ENCODE results near the gene CTPS2. TPM values are rescaled to one million over a fixed set of nuclear protein-coding genes. Genes with fewer than 3 reads are reported as not detected.
A peak's percentile ranks its signal among the peaks of the same experiment; 100 is the strongest.
"Not testable (repeated sequence)": the region's sequence is repeated elsewhere in the genome, so short reads cannot be mapped to it uniquely, and the experiment has no call there.

The CTPS2 gene, protein sequence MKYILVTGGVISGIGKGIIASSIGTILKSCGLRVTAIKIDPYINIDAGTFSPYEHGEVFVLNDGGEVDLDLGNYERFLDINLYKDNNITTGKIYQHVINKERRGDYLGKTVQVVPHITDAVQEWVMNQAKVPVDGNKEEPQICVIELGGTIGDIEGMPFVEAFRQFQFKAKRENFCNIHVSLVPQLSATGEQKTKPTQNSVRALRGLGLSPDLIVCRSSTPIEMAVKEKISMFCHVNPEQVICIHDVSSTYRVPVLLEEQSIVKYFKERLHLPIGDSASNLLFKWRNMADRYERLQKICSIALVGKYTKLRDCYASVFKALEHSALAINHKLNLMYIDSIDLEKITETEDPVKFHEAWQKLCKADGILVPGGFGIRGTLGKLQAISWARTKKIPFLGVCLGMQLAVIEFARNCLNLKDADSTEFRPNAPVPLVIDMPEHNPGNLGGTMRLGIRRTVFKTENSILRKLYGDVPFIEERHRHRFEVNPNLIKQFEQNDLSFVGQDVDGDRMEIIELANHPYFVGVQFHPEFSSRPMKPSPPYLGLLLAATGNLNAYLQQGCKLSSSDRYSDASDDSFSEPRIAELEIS
- 10 to 100 TPM; 10.3 to 57.0 (median 29.9) TPM for polyA plus RNA-seq
- long read RNA-seq, donor 1, transcript CTPS2-201 (19 exons, 3,629 nt): major isoform, 5 of 10 reads
- long read RNA-seq, donor 1, partial matches to known transcripts: 0 of 10 reads
- long read RNA-seq, donor 1, other reads (novel, unspliced or antisense): 0 of 10 reads
- long read RNA-seq, donor 2, partial matches to known transcripts: 0 of 2 reads
- long read RNA-seq, donor 2, other reads (novel, unspliced or antisense): 0 of 2 reads
- long read RNA-seq, donor 3, partial matches to known transcripts: 0 of 7 reads
- long read RNA-seq, donor 3, other reads (novel, unspliced or antisense): 0 of 7 reads
- long read RNA-seq, donor 4, partial matches to known transcripts: 0 of 1 reads
- long read RNA-seq, donor 4, other reads (novel, unspliced or antisense): 0 of 1 reads
- long read RNA-seq, donor 5, partial matches to known transcripts: 0 of 3 reads
- long read RNA-seq, donor 5, other reads (novel, unspliced or antisense): 0 of 3 reads
- long read RNA-seq, donor 6, partial matches to known transcripts: 0 of 1 reads
- long read RNA-seq, donor 6, other reads (novel, unspliced or antisense): 0 of 1 reads
- long read RNA-seq, donor 7, partial matches to known transcripts: 0 of 3 reads
- long read RNA-seq, donor 7, other reads (novel, unspliced or antisense): 0 of 3 reads
- long read RNA-seq, donor 8: 0 reads
- long read RNA-seq, donor 9, partial matches to known transcripts: 0 of 7 reads
- long read RNA-seq, donor 9, other reads (novel, unspliced or antisense): 7 of 7 reads
- long read RNA-seq, donor 10, partial matches to known transcripts: 0 of 5 reads
- long read RNA-seq, donor 10, other reads (novel, unspliced or antisense): 0 of 5 reads

DNA sequence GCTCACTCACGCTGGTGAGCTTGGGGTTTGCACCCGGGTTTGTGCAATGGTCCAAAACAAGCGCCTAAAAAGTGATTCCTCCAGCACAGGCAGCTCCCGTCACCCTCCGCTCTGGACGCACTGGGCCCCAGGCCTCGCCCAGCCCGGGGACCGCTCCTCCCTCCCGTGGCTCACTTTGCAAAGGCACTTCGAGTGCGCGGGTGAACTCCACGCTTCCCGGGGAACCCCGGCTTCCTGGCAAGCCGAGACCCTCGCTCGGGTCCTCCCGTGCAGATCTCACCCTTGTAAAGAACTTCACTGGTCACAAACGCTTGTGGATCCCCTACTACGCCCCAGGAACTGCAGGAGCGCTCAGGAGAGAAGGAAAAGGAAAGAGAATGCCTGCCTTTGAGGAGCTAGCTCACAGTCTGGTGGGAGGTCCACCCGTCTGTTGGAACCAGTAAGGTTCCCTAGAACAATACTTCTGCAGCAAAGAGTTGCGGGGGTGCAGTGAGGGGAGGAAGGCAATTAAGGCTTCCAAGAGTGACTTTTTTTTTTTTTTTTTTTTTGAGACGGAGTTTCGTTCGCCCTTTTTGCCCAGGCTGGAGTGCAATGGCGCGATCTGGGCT lies at the start of gene CTPS2:
Gene CTPS2, minus strand, starts transcription at position 122 of the 608 bp plus-strand sequence. CDS start 9,767 bp downstream, outside the sequence.
- Histone ChIP-seq H3K36me3 (ENCODE audit: control insufficient read depth in 3 of 3, insufficient read depth in 2 of 3, low read depth in 1 of 3, low read length in 3 of 3) (peaks cover 0 to 1% (median 0%) of the 10 kb centered on the region in 3 donors), H3K9me3 (ENCODE audit: control insufficient read depth in 2 of 2, insufficient read depth in 1 of 2, low read depth in 1 of 2, low read length in 1 of 2) (no peaks in the 10 kb centered on the region), H3K4me1 (ENCODE audit: control insufficient read depth in 3 of 3, insufficient read depth in 2 of 3, low read depth in 1 of 3, low read length in 2 of 3) (no peaks in the 10 kb centered on the region), H3K4me3 (ENCODE audit: low read depth in 1 of 3, low read length in 3 of 3) (peak within 1 kb of the TSS; percentile 61 to 81 (median 61)), H3K27me3 (ENCODE audit: control insufficient read depth in 3 of 3, insufficient read depth in 3 of 3, low read length in 3 of 3) (no peaks in the 10 kb centered on the region), H3K27ac (ENCODE audit: low read depth in 1 of 3, low read length in 2 of 3) (peak within 1 kb of the TSS; percentile 83 to 89 (median 87))
- WGBS, 3 donors: 3 to 5% (median 4%) methylated on average over 13 to 30 of the region's 30 CpGs
- FAIRE-seq: no peak
- peak; percentile 68 to 78 for DNase-seq

DNA sequence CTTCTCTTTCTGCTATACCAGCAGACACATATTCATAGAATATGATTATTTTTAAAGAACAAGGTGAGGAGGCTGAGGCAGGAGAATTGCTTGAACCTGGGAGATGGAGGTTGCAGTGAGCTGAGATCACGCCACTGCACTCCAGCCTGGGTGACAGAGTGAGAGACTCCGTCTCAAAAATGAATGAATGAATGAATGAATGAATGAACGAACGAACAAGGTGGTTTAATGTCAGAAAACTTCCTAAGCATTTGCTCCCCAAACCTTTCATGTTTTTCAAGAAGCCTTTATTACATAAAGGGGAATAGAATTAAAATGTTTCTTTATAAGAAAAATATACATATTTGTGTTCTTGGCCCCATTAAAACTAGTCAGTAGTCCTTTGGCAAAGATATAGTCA lies 49.0 kb upstream of the CTPS2 start:
- not testable (repeated sequence) for H3K27ac ChIP-seq (ENCODE audit: low read depth in 1 of 3, low read length in 2 of 3); DNase-seq; H3K9me3 ChIP-seq (ENCODE audit: control insufficient read depth in 2 of 2, insufficient read depth in 1 of 2, low read depth in 1 of 2, low read length in 1 of 2); H3K4me1 ChIP-seq (ENCODE audit: control insufficient read depth in 3 of 3, insufficient read depth in 2 of 3, low read depth in 1 of 3, low read length in 2 of 3); H3K27me3 ChIP-seq (ENCODE audit: control insufficient read depth in 3 of 3, insufficient read depth in 3 of 3, low read length in 3 of 3); FAIRE-seq; H3K4me3 ChIP-seq (ENCODE audit: low read depth in 1 of 3, low read length in 3 of 3)
- H3K36me3 ChIP-seq (ENCODE audit: control insufficient read depth in 3 of 3, insufficient read depth in 2 of 3, low read depth in 1 of 3, low read length in 3 of 3): peaks cover 0 to 14% (median 6%) of the 10 kb centered on the region in 3 donors
- 90 to 97% (median 94%) methylated on average over 4 of the region's 4 CpGs for WGBS, 3 donors

- no peak for FAIRE-seq
- WGBS, 3 donors: 93 to 95% (median 94%) methylated on average over 4 of the region's 4 CpGs
- Histone ChIP-seq H3K27me3 (ENCODE audit: control insufficient read depth in 3 of 3, insufficient read depth in 3 of 3, low read length in 3 of 3) (no peaks in the 10 kb centered on the region), H3K9me3 (ENCODE audit: control insufficient read depth in 2 of 2, insufficient read depth in 1 of 2, low read depth in 1 of 2, low read length in 1 of 2) (no peaks in the 10 kb centered on the region), H3K4me3 (ENCODE audit: low read depth in 1 of 3, low read length in 3 of 3) (no peak overlapping the region), H3K36me3 (ENCODE audit: control insufficient read depth in 3 of 3, insufficient read depth in 2 of 3, low read depth in 1 of 3, low read length in 3 of 3) (peaks cover 0 to 29% (median 9%) of the 10 kb centered on the region in 3 donors), H3K4me1 (ENCODE audit: control insufficient read depth in 3 of 3, insufficient read depth in 2 of 3, low read depth in 1 of 3, low read length in 2 of 3) (no peaks in the 10 kb centered on the region), H3K27ac (ENCODE audit: low read depth in 1 of 3, low read length in 2 of 3) (no peak overlapping the region)
- DNase-seq: no peak
Observed at GRCh38 chrX:16756724-16757123, 44.3 kb upstream of the CTPS2 start.

GRCh38 chrX:16754019-16754418 lies 41.5 kb upstream of the CTPS2 start:
- no peak for FAIRE-seq
- Histone ChIP-seq H3K4me3 (ENCODE audit: low read depth in 1 of 3, low read length in 3 of 3) (no peak overlapping the region), H3K36me3 (ENCODE audit: control insufficient read depth in 3 of 3, insufficient read depth in 2 of 3, low read depth in 1 of 3, low read length in 3 of 3) (peaks cover 0 to 24% (median 10%) of the 10 kb centered on the region in 3 donors), H3K27me3 (ENCODE audit: control insufficient read depth in 3 of 3, insufficient read depth in 3 of 3, low read length in 3 of 3) (no peaks in the 10 kb centered on the region), H3K9me3 (ENCODE audit: control insufficient read depth in 2 of 2, insufficient read depth in 1 of 2, low read depth in 1 of 2, low read length in 1 of 2) (no peaks in the 10 kb centered on the region), H3K4me1 (ENCODE audit: control insufficient read depth in 3 of 3, insufficient read depth in 2 of 3, low read depth in 1 of 3, low read length in 2 of 3) (no peaks in the 10 kb centered on the region), H3K27ac (ENCODE audit: low read depth in 1 of 3, low read length in 2 of 3) (no peak overlapping the region)
- WGBS, 3 donors: 88 to 93% (median 90%) methylated on average over 2 of the region's 2 CpGs
- DNase-seq: no peak

DNA sequence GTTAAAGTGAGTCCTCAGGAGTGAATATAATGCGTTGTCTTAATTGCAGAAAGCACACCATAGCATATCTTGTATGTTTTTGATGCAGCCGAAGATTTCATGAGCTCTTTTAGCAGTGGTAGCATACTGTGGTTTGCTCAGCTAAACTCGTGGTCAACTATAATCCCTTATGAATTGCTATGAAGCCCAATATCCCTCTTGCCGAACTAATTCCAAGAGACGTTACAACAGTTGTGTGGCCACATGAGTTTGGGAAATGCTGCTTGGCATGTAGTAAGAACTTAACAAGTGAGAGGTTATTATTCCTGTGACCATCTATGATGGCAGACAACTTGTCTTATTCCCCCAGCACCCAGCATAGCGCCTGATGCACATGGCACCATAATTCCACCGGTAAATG lies 37.7 kb upstream of the CTPS2 start:
- no peaks in the 10 kb centered on the region for H3K27me3 ChIP-seq (ENCODE audit: control insufficient read depth in 3 of 3, insufficient read depth in 3 of 3, low read length in 3 of 3)
- no peak for FAIRE-seq
- no peaks in the 10 kb centered on the region for H3K9me3 ChIP-seq (ENCODE audit: control insufficient read depth in 2 of 2, insufficient read depth in 1 of 2, low read depth in 1 of 2, low read length in 1 of 2)
- H3K27ac ChIP-seq (ENCODE audit: low read depth in 1 of 3, low read length in 2 of 3): no peak overlapping the region
- 97 to 100% (median 98%) methylated on average over 6 to 7 of the region's 7 CpGs for WGBS, 3 donors
- no peak overlapping the region for H3K4me3 ChIP-seq (ENCODE audit: low read depth in 1 of 3, low read length in 3 of 3)
- peaks cover 0 to 32% (median 10%) of the 10 kb centered on the region in 3 donors for H3K36me3 ChIP-seq (ENCODE audit: control insufficient read depth in 3 of 3, insufficient read depth in 2 of 3, low read depth in 1 of 3, low read length in 3 of 3)
- DNase-seq: no peak
- no peaks in the 10 kb centered on the region for H3K4me1 ChIP-seq (ENCODE audit: control insufficient read depth in 3 of 3, insufficient read depth in 2 of 3, low read depth in 1 of 3, low read length in 2 of 3)

- H3K36me3 ChIP-seq (ENCODE audit: control insufficient read depth in 3 of 3, insufficient read depth in 2 of 3, low read depth in 1 of 3, low read length in 3 of 3): peaks cover 10 to 42% (median 16%) of the 10 kb centered on the region in 3 donors
- DNase-seq: no peak
- H3K4me3 ChIP-seq (ENCODE audit: low read depth in 1 of 3, low read length in 3 of 3): no peak overlapping the region
- FAIRE-seq: no peak
- no peaks in the 10 kb centered on the region for H3K4me1 ChIP-seq (ENCODE audit: control insufficient read depth in 3 of 3, insufficient read depth in 2 of 3, low read depth in 1 of 3, low read length in 2 of 3)
- no peaks in the 10 kb centered on the region for H3K9me3 ChIP-seq (ENCODE audit: control insufficient read depth in 2 of 2, insufficient read depth in 1 of 2, low read depth in 1 of 2, low read length in 1 of 2)
- H3K27me3 ChIP-seq (ENCODE audit: control insufficient read depth in 3 of 3, insufficient read depth in 3 of 3, low read length in 3 of 3): no peaks in the 10 kb centered on the region
- no peak overlapping the region for H3K27ac ChIP-seq (ENCODE audit: low read depth in 1 of 3, low read length in 2 of 3)
- WGBS, 3 donors: 94 to 96% (median 96%) methylated on average over 4 to 5 of the region's 5 CpGs
Observed at GRCh38 chrX:16748425-16748824, 36.0 kb upstream of the CTPS2 start.

DNA sequence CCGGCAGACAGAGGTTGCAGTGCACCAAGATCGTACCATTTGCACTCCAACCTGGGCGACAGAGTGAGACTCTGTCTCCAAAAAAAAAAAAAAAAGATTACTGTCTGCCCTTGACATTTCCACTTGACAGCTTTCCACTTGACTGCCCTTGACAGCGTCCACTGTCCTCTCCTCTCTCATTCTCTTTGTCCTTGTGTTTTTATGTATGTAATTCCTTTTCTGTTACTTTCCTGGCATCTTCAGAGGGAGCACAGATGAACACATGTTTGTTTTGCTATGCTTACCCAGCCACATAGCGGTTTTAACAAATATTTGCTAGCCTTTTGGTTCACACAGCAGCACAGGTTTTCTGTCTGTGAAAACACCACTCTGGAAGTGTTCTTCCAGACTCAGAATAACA lies 33.2 kb upstream of the CTPS2 start:
- H3K9me3 ChIP-seq (ENCODE audit: control insufficient read depth in 2 of 2, insufficient read depth in 1 of 2, low read depth in 1 of 2, low read length in 1 of 2): no peaks in the 10 kb centered on the region
- no peaks in the 10 kb centered on the region for H3K27me3 ChIP-seq (ENCODE audit: control insufficient read depth in 3 of 3, insufficient read depth in 3 of 3, low read length in 3 of 3)
- H3K4me1 ChIP-seq (ENCODE audit: control insufficient read depth in 3 of 3, insufficient read depth in 2 of 3, low read depth in 1 of 3, low read length in 2 of 3): no peaks in the 10 kb centered on the region
- no peak overlapping the region for H3K4me3 ChIP-seq (ENCODE audit: low read depth in 1 of 3, low read length in 3 of 3)
- H3K27ac ChIP-seq (ENCODE audit: low read depth in 1 of 3, low read length in 2 of 3): no peak overlapping the region
- FAIRE-seq: no peak
- 94 to 100% (median 99%) methylated on average over 3 to 5 of the region's 5 CpGs for WGBS, 3 donors
- peaks cover 10 to 46% (median 16%) of the 10 kb centered on the region in 3 donors for H3K36me3 ChIP-seq (ENCODE audit: control insufficient read depth in 3 of 3, insufficient read depth in 2 of 3, low read depth in 1 of 3, low read length in 3 of 3)
- no peak for DNase-seq

Measured in small intestine (tissue), 16 donors.